GM06990 (cell line): Measurements from ENCODE around the gene ZNF646.

ENCODE experiments used
- DNase-seq: peaks from one replicate; pipeline ENCODE4 v3.0.0-alpha.2; 2011; ENCODE audit not compliant: insufficient read length; ENCODE audit errors: extremely low read depth
- H3K27me3 ChIP-seq: replicated peaks from 2 replicates; pipeline ENCODE4 v1.6.0; 2011; ENCODE audit warnings: low read length; ENCODE audit not compliant: control insufficient read depth, insufficient read depth
- H3K36me3 ChIP-seq: 2 replicates; pipeline ENCODE4 v1.5.1; 2011; ENCODE audit warnings: low read length; ENCODE audit not compliant: control insufficient read depth, insufficient read depth
- H3K4me3 ChIP-seq: replicated peaks from 2 replicates; pipeline ENCODE4 v1.5.1; 2011; ENCODE audit warnings: low read depth, mild to moderate bottlenecking, control low read depth, low read length
- TF ChIP-seq, protein P1 (sequence below): IDR thresholded peaks from 2 replicates; pipeline ENCODE4 v1.5.1; 2011; ENCODE audit warnings: low read length, control low read depth, mild to moderate bottlenecking, inconsistent platforms; ENCODE audit not compliant: insufficient read depth, poor library complexity, severe bottlenecking

The ZNF646 gene

DNA sequence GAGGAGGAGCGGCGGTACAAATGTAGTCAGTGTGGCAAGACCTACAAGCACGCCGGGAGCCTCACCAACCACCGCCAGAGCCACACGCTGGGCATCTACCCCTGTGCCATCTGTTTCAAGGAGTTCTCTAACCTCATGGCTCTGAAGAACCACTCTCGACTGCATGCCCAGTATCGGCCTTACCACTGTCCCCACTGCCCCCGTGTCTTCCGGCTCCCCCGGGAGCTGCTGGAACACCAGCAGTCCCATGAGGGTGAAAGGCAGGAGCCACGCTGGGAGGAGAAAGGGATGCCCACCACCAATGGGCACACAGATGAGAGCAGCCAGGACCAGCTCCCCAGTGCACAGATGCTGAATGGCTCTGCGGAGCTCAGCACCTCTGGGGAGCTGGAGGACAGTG lies 2.8 kb downstream of the ZNF646 start:
- peaks cover 38% of the 10 kb centered on the region for H3K36me3 ChIP-seq
- TF ChIP-seq, protein P1, sequence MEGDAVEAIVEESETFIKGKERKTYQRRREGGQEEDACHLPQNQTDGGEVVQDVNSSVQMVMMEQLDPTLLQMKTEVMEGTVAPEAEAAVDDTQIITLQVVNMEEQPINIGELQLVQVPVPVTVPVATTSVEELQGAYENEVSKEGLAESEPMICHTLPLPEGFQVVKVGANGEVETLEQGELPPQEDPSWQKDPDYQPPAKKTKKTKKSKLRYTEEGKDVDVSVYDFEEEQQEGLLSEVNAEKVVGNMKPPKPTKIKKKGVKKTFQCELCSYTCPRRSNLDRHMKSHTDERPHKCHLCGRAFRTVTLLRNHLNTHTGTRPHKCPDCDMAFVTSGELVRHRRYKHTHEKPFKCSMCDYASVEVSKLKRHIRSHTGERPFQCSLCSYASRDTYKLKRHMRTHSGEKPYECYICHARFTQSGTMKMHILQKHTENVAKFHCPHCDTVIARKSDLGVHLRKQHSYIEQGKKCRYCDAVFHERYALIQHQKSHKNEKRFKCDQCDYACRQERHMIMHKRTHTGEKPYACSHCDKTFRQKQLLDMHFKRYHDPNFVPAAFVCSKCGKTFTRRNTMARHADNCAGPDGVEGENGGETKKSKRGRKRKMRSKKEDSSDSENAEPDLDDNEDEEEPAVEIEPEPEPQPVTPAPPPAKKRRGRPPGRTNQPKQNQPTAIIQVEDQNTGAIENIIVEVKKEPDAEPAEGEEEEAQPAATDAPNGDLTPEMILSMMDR: no peak

DNA sequence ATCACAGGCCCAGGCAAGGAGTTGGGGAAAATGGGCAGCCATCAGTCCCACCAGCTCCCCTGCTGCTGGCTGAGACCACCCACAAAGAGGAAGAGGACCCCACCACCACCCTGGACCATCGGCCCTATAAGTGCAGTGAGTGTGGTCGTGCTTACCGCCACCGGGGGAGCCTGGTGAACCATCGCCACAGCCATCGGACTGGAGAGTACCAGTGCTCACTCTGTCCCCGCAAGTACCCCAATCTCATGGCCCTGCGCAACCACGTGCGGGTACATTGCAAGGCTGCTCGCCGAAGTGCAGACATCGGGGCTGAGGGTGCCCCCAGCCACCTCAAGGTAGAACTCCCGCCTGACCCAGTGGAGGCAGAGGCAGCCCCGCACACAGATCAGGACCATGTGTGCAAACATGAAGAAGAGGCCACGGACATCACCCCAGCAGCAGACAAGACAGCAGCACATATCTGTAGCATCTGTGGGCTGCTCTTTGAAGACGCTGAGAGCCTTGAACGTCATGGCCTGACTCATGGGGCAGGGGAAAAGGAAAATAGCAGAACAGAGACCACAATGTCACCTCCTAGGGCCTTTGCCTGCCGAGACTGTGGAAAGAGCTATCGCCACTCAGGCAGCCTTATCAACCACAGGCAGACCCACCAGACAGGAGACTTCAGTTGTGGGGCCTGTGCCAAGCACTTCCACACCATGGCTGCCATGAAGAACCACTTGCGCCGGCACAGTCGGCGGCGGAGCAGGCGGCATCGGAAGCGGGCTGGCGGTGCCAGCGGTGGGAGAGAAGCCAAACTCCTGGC lies 3.6 kb downstream of the ZNF646 start:
- DNase-seq: no peak
- Histone ChIP-seq H3K36me3 (peaks cover 40% of the 10 kb centered on the region), H3K27me3 (no peaks in the 10 kb centered on the region), H3K4me3 (no peak overlapping the region)
- TF ChIP-seq, protein P1: no peak

More for the DNA sequence above, 2.8 kb downstream of the ZNF646 start:
- H3K27me3 ChIP-seq: no peaks in the 10 kb centered on the region
- no peak overlapping the region for H3K4me3 ChIP-seq
- no peak for DNase-seq

DNA sequence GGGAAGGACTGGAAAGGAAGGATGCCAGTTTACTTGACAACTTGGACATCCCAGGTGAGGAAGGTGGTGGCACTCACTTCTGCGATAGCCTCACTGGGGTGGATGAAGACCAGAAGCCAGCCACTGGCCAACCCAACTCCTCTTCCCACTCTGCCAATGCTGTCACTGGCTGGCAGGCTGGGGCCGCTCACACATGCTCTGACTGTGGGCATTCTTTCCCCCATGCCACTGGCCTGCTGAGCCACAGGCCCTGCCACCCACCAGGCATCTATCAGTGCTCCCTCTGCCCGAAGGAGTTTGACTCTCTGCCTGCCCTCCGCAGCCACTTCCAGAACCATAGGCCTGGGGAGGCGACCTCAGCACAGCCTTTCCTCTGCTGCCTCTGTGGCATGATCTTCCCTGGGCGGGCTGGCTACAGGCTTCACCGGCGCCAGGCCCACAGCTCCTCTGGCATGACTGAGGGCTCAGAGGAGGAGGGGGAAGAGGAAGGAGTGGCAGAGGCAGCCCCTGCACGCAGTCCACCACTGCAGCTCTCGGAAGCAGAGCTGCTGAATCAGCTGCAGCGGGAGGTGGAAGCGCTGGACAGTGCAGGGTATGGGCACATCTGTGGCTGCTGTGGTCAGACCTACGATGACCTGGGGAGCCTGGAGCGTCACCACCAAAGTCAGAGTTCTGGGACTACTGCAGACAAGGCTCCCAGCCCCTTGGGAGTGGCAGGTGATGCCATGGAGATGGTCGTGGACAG lies 4.5 kb downstream of the ZNF646 start:
- Histone ChIP-seq H3K4me3 (no peak overlapping the region), H3K27me3 (no peaks in the 10 kb centered on the region), H3K36me3 (peaks cover 40% of the 10 kb centered on the region)
- DNase-seq: no peak
- TF ChIP-seq, protein P1: no peak

DNA sequence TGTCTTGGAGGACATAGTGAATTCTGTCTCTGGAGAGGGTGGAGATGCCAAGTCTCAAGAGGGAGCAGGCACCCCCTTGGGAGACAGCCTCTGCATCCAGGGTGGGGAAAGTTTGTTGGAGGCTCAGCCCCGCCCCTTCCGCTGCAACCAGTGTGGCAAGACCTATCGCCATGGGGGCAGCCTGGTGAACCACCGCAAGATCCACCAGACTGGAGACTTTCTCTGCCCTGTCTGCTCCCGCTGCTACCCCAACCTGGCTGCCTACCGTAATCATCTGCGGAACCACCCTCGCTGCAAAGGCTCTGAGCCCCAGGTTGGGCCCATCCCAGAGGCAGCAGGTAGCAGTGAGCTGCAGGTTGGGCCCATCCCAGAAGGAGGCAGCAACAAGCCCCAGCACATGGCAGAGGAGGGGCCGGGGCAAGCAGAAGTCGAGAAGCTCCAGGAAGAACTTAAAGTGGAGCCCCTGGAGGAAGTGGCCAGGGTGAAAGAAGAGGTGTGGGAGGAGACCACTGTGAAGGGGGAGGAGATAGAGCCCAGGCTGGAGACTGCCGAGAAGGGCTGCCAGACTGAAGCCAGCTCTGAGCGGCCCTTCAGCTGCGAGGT lies 5.2 kb downstream of the ZNF646 start:
- DNase-seq: no peak
- H3K36me3 ChIP-seq: peaks cover 43% of the 10 kb centered on the region
- TF ChIP-seq, protein P1: no peak
- H3K4me3 ChIP-seq: no peak overlapping the region
- no peaks in the 10 kb centered on the region for H3K27me3 ChIP-seq

DNA sequence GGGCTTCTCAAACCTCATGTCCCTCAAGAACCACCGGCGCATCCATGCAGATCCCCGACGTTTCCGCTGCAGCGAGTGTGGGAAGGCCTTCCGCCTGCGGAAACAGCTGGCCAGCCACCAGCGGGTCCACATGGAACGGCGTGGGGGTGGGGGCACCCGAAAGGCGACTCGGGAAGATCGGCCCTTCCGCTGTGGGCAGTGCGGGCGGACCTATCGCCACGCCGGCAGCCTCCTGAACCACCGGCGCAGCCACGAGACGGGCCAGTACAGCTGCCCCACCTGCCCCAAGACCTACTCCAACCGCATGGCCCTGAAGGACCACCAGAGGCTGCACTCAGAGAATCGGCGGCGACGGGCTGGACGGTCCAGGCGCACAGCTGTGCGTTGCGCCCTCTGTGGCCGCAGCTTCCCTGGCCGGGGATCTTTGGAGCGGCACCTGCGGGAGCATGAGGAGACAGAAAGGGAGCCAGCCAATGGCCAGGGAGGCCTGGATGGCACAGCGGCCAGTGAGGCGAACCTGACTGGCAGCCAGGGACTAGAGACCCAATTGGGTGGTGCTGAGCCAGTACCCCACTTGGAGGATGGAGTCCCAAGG lies 5.9 kb downstream of the ZNF646 start:
- no peaks in the 10 kb centered on the region for H3K27me3 ChIP-seq
- no peak overlapping the region for H3K4me3 ChIP-seq
- TF ChIP-seq, protein P1: no peak
- no peak for DNase-seq
- H3K36me3 ChIP-seq: peaks cover 47% of the 10 kb centered on the region
